ENCODE results near the gene NUBPL.

DNA sequence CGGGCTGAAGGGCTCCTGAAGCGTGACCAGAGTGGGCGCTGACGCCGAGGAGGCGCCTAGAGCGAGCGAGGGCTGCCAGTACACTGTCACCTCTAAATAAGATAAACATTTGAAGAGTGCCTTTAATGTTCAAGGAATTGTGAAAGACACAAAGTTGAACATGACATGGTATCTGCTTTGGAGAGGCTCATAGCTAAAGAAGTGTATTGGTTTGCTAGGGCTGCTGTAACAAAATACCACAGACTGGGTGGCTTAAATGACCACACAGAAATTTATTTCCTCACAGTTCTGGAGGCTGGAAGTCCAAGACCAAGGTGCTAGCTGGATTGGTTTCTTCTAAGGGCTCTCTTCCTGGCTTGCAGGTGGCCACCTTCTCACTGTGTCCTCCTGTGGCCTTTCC is 33.7 kb upstream of the NUBPL start:
- TF ChIP-seq SUZ12 (IDR thresholded peaks at IDR 0.05; ENCODE audit: extremely low read depth, insufficient read depth, insufficient read length) (no peak), ZNF274 (IDR thresholded peaks at IDR 0.05; ENCODE audit: low read depth, low read length) (no peak), YY1 (IDR thresholded peaks at IDR 0.05; ENCODE audit: insufficient read depth, insufficient read length) (no peak)
